ENCODE data around the gene PHF2.

DNA sequence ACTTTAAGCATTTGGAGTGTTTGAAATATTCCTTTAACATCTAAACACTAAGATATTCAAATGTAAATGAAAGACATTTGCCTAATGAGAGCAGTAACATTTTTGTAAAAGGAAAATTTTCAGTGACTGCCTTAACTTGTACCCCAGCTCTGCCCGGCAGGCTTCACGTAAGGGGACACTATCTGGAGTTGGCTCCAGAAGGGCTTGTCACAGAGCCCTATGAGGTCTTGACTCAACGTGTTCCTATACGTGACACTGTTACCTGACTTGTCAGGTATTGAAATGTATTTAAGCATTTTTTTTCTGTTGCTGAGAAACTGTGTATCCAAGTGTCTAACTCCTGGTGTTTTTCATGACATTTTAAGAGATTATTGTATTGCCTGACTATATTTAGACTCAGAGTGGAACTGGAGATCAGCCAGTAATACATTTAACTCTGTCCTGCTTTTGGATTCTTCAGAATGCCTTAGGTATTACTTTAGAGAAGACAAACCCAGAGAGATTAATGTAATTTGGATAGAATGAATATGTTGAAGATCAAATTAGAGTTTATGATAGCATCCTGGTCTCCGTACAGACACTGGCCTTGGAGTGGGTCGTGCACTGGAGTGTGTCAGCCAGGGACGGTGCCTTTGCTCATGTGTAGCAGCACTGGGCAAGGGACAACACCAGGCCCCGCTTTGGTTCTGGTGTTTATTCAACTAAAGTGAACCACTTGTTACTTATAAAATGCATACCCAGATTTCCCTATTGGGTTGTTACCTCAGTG is 34.6 kb upstream of the PHF2 start:
- TF ChIP-seq, protein P1, sequence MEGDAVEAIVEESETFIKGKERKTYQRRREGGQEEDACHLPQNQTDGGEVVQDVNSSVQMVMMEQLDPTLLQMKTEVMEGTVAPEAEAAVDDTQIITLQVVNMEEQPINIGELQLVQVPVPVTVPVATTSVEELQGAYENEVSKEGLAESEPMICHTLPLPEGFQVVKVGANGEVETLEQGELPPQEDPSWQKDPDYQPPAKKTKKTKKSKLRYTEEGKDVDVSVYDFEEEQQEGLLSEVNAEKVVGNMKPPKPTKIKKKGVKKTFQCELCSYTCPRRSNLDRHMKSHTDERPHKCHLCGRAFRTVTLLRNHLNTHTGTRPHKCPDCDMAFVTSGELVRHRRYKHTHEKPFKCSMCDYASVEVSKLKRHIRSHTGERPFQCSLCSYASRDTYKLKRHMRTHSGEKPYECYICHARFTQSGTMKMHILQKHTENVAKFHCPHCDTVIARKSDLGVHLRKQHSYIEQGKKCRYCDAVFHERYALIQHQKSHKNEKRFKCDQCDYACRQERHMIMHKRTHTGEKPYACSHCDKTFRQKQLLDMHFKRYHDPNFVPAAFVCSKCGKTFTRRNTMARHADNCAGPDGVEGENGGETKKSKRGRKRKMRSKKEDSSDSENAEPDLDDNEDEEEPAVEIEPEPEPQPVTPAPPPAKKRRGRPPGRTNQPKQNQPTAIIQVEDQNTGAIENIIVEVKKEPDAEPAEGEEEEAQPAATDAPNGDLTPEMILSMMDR (IDR thresholded peaks at IDR 0.05; ENCODE audit: insufficient read depth, low read length): no peak
- TF ChIP-seq, protein P2, sequence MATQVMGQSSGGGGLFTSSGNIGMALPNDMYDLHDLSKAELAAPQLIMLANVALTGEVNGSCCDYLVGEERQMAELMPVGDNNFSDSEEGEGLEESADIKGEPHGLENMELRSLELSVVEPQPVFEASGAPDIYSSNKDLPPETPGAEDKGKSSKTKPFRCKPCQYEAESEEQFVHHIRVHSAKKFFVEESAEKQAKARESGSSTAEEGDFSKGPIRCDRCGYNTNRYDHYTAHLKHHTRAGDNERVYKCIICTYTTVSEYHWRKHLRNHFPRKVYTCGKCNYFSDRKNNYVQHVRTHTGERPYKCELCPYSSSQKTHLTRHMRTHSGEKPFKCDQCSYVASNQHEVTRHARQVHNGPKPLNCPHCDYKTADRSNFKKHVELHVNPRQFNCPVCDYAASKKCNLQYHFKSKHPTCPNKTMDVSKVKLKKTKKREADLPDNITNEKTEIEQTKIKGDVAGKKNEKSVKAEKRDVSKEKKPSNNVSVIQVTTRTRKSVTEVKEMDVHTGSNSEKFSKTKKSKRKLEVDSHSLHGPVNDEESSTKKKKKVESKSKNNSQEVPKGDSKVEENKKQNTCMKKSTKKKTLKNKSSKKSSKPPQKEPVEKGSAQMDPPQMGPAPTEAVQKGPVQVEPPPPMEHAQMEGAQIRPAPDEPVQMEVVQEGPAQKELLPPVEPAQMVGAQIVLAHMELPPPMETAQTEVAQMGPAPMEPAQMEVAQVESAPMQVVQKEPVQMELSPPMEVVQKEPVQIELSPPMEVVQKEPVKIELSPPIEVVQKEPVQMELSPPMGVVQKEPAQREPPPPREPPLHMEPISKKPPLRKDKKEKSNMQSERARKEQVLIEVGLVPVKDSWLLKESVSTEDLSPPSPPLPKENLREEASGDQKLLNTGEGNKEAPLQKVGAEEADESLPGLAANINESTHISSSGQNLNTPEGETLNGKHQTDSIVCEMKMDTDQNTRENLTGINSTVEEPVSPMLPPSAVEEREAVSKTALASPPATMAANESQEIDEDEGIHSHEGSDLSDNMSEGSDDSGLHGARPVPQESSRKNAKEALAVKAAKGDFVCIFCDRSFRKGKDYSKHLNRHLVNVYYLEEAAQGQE (IDR thresholded peaks at IDR 0.05; ENCODE audit: insufficient replicate concordance, low read depth): no peak
